WTC11 (cell line): ENCODE results near the gene PHB1. TPM values are rescaled to one million over a fixed set of nuclear protein-coding genes. Genes with fewer than 3 reads are reported as not detected.

ENCODE experiments used
- ATAC-seq: fragments of 200-7000 bp; cut with Tn5 transposase; 2 replicates; pipeline ENCODE4 v1.10.0; 2021; ENCODE audit warnings: mild to moderate bottlenecking, moderate library complexity
- CTCF ChIA-PET: fragments of 300-600 bp; sonication (Branson Sonifier 250); formaldehyde crosslinking; loops from one replicate; lab custom pipeline; 2021; ENCODE audit warnings: antibody characterized with exemption; lab: Charles Lee
- POLR2A ChIA-PET: fragments of 350-600 bp; sonication (Branson Sonifier 250); formaldehyde crosslinking; loops from one replicate; lab custom pipeline; 2021; ENCODE audit warnings: antibody characterized with exemption; lab: Charles Lee
- DNase-seq: peaks from one replicate; pipeline ENCODE4 v3.0.0; 2021; ENCODE audit warnings: low spot score
- H3K27ac Mint-ChIP-seq: 2 replicates; pipeline ENCODE4 v1.8.0; 2021; ENCODE audit warnings: mixed read lengths
- H3K27me3 Mint-ChIP-seq: 2 replicates; pipeline ENCODE4 v1.8.0; 2021; ENCODE audit warnings: low read depth, mild to moderate bottlenecking, moderate library complexity, mixed read lengths
- H3K36me3 Mint-ChIP-seq: 2 replicates; pipeline ENCODE4 v1.8.0; 2021; ENCODE audit warnings: mixed read lengths
- H3K4me1 Mint-ChIP-seq: 2 replicates; pipeline ENCODE4 v1.8.0; 2022; ENCODE audit warnings: mixed read lengths
- H3K4me3 Mint-ChIP-seq: 2 replicates; pipeline ENCODE4 v1.8.0; 2021; ENCODE audit warnings: mild to moderate bottlenecking, moderate library complexity, mixed read lengths
- H3K9me3 Mint-ChIP-seq: 2 replicates; pipeline ENCODE4 v1.8.0; 2021; ENCODE audit warnings: mixed read lengths
- ATF6 ChIP-seq: sonication (generic); formaldehyde crosslinking; IDR thresholded peaks from 2 replicates; pipeline ENCODE4 v1.8.1; 2023; ENCODE audit warnings: mild to moderate bottlenecking, missing genetic modification reagents
- CBFB ChIP-seq: sonication (generic); formaldehyde crosslinking; IDR thresholded peaks from 2 replicates; pipeline ENCODE4 v1.8.1; 2022; ENCODE audit warnings: mild to moderate bottlenecking, low read depth, missing genetic modification reagents
- E2F5 ChIP-seq: sonication (generic); formaldehyde crosslinking; IDR thresholded peaks from 2 replicates; pipeline ENCODE4 v1.8.1; 2022; ENCODE audit warnings: mild to moderate bottlenecking, moderate library complexity, missing genetic modification reagents
- NR2C2 ChIP-seq: sonication (generic); formaldehyde crosslinking; IDR thresholded peaks from 2 replicates; pipeline ENCODE4 v1.8.0; 2022; ENCODE audit warnings: mild to moderate bottlenecking, missing genetic modification reagents
- OVOL2 ChIP-seq: fragments of 250-450 bp; sonication (Bioruptor Pico); IDR thresholded peaks from 2 replicates; pipeline ENCODE4 v1.9.0; 2021; ENCODE audit warnings: mild to moderate bottlenecking, borderline replicate concordance
- RORB ChIP-seq: fragments of 250-450 bp; sonication (Bioruptor Pico); IDR thresholded peaks from 2 replicates; pipeline ENCODE4 v1.9.0; 2021; ENCODE audit warnings: mild to moderate bottlenecking
- SMAD3 ChIP-seq: sonication (generic); formaldehyde crosslinking; IDR thresholded peaks from 2 replicates; pipeline ENCODE4 v1.8.0; 2022; ENCODE audit warnings: missing genetic modification reagents, mild to moderate bottlenecking, borderline replicate concordance
- SP1 ChIP-seq: sonication (generic); formaldehyde crosslinking; conservative IDR thresholded peaks from 2 replicates; pipeline ENCODE4 v1.8.1; 2022; ENCODE audit warnings: missing genetic modification reagents
- TP53 ChIP-seq: sonication (generic); formaldehyde crosslinking; IDR thresholded peaks from 2 replicates; pipeline ENCODE4 v1.8.1; 2023; ENCODE audit warnings: mild to moderate bottlenecking, missing genetic modification reagents
- ZBTB21 ChIP-seq: sonication (generic); formaldehyde crosslinking; IDR thresholded peaks from 2 replicates; pipeline ENCODE4 v1.8.1; 2023; ENCODE audit warnings: mild to moderate bottlenecking, missing genetic modification reagents, borderline replicate concordance
- ZMAT4 ChIP-seq: fragments of 250-450 bp; sonication (Bioruptor Pico); IDR thresholded peaks from 2 replicates; pipeline ENCODE4 v1.9.0; 2021; ENCODE audit warnings: mild to moderate bottlenecking
- ZNF263 ChIP-seq: sonication (generic); formaldehyde crosslinking; IDR thresholded peaks from 2 replicates; pipeline ENCODE4 v1.8.1; 2022; ENCODE audit warnings: low read depth, mild to moderate bottlenecking, moderate library complexity, missing genetic modification reagents
- ZNF281 ChIP-seq: sonication (generic); formaldehyde crosslinking; IDR thresholded peaks from 2 replicates; pipeline ENCODE4 v1.8.0; 2023; ENCODE audit warnings: mild to moderate bottlenecking, missing genetic modification reagents
- total RNA-seq: library from RNA; stranded (reverse); gene quantifications from 3 replicates; pipeline ENCODE4 v1.2.3, GENCODE V29; 2021
- TF ChIP-seq, protein P1 (sequence below): fragments of 250-450 bp; sonication (Bioruptor Pico); IDR thresholded peaks from 2 replicates; pipeline ENCODE4 v1.9.0; 2021; ENCODE audit warnings: mild to moderate bottlenecking, borderline replicate concordance

Gene PHB1
- total RNA-seq, 1 experiment from 2014 or later: 375 TPM

DNA sequence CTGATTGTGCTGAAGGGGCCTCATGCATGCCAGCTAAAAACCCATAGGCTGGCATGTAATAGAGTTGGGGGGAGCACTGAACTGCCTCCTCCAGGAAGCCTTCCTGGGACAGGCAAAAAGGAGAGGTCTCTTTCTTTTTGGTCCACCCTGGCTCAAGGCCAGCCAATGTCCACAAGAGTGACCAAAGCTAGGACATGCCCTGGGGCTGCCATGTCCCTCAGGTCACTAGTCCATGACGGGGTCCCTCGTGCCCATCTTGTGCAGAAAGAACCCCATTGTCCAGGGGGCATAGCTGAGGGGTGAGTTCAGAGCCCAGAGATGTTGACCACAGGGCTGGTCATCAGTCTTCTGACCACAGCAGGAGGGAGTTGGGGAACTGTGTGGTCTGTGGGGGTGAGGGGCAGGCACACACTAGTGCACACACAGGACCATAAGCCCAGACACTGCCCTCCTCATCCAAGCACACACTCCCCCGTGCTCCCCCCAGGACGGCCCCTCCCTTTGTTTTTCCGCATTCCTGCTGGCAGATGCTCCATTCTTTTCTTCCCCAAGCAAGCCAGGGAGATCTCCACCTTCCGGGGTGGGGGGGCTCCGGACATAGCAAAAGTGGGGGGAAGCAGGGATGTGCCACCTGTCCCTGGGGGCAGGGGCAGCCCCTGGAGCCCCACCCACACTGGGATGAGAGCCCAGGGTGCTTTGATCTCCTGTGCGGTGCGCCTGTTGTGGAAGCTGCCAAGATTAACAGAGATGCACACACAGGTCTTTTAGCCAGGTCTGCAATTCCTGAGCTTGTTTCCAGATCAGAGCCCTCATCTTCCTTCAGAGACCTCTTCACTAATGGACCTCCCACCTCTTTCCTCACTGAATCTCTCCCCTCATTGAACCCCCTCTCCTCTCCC lies 25.2 kb upstream of the PHB1 start:
- no peak overlapping the region for H3K27ac Mint-ChIP-seq
- H3K9me3 Mint-ChIP-seq: peaks cover 4% of the 10 kb centered on the region; the same call in 1 of the 2 replicates
- ATAC-seq: no peak
- no peak for DNase-seq
- TF ChIP-seq CBFB (CRISPR knock-in tag): no peak
- no peak for TF ChIP-seq ZMAT4
- no peak for TF ChIP-seq RORB (CRISPR knock-in tag)
- TF ChIP-seq, protein P1, sequence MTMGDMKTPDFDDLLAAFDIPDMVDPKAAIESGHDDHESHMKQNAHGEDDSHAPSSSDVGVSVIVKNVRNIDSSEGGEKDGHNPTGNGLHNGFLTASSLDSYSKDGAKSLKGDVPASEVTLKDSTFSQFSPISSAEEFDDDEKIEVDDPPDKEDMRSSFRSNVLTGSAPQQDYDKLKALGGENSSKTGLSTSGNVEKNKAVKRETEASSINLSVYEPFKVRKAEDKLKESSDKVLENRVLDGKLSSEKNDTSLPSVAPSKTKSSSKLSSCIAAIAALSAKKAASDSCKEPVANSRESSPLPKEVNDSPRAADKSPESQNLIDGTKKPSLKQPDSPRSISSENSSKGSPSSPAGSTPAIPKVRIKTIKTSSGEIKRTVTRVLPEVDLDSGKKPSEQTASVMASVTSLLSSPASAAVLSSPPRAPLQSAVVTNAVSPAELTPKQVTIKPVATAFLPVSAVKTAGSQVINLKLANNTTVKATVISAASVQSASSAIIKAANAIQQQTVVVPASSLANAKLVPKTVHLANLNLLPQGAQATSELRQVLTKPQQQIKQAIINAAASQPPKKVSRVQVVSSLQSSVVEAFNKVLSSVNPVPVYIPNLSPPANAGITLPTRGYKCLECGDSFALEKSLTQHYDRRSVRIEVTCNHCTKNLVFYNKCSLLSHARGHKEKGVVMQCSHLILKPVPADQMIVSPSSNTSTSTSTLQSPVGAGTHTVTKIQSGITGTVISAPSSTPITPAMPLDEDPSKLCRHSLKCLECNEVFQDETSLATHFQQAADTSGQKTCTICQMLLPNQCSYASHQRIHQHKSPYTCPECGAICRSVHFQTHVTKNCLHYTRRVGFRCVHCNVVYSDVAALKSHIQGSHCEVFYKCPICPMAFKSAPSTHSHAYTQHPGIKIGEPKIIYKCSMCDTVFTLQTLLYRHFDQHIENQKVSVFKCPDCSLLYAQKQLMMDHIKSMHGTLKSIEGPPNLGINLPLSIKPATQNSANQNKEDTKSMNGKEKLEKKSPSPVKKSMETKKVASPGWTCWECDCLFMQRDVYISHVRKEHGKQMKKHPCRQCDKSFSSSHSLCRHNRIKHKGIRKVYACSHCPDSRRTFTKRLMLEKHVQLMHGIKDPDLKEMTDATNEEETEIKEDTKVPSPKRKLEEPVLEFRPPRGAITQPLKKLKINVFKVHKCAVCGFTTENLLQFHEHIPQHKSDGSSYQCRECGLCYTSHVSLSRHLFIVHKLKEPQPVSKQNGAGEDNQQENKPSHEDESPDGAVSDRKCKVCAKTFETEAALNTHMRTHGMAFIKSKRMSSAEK: no peak
- TF ChIP-seq ZNF263 (CRISPR knock-in tag): no peak
- TF ChIP-seq SMAD3 (CRISPR knock-in tag): no peak
- TF ChIP-seq NR2C2 (CRISPR knock-in tag): no peak
- TF ChIP-seq ZNF281: no peak
- no peak for TF ChIP-seq OVOL2 (CRISPR knock-in tag)
- no peak for TF ChIP-seq E2F5 (CRISPR knock-in tag)
- TF ChIP-seq ZBTB21 (CRISPR knock-in tag): no peak
- TF ChIP-seq ATF6 (CRISPR knock-in tag): no peak
- POLR2A ChIA-PET: no interaction called here
- peaks cover 35% of the 10 kb centered on the region for H3K4me1 Mint-ChIP-seq
- no peaks in the 10 kb centered on the region for H3K36me3 Mint-ChIP-seq
- H3K27me3 Mint-ChIP-seq: peaks cover 35% of the 10 kb centered on the region
- H3K4me3 Mint-ChIP-seq: peak overlapping the region; percentile 47
- CTCF ChIA-PET: interaction anchor here (0.8 to 7.5 kb wide), 6 partner anchors 13 to 116 kb away, joined by 3 to 61 read pairs (median 5); partner anchors contain the start of gene NGFR

DNA sequence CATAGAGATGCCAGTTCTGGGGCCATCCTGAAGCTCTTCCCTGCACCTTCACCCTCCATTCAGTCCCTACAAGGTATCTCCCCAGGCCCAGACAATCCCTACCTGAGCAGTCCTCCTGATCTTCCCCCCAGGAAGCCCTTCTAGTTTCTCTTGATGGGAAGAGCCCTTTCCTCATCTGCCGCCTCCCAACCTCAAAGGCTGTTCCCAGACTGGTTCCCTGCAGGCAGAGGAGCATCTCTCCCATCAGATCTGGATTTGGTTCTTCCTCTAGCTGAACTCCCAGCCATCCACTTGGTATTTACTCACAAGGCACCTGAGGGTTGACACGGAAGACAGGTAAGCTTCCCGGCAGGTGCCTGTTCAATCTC lies 24.6 kb upstream of the PHB1 start:
- CTCF ChIA-PET: interaction anchor here (0.8 to 7.5 kb wide), 9 partner anchors 14 to 117 kb away, joined by 3 to 61 read pairs (median 5); partner anchors contain the start of genes NGFR and PHB1
- Mint-ChIP-seq H3K27ac (no peak overlapping the region), H3K4me1 (peaks cover 35% of the 10 kb centered on the region), H3K4me3 (peak overlapping the region; percentile 47), H3K27me3 (peaks cover 35% of the 10 kb centered on the region), H3K9me3 (peaks cover 4% of the 10 kb centered on the region; the same call in 1 of the 2 replicates), H3K36me3 (no peaks in the 10 kb centered on the region)
- DNase-seq: no peak
- POLR2A ChIA-PET: interaction anchor here (0.7 kb wide), 1 partner anchor 442 kb away, joined by 3 read pairs; no protein-coding TSS in a partner anchor
- no peak for TF ChIP-seq SP1 (CRISPR knock-in tag)
- 0 out of 2 replicates have a peak, but pooled peaks have one; percentile 45 for TF ChIP-seq TP53 (CRISPR knock-in tag)
- ATAC-seq: no peak
